ENCODE results near the gene SLC12A5. TPM values are rescaled to one million over a fixed set of nuclear protein-coding genes. Genes with fewer than 3 reads are reported as not detected.

The SLC12A5 gene
- 11.6 to 15.4 TPM (median 14.4 TPM) in 5 replicates for total RNA-seq (2022; extraction: Qiagen RNA extraction; ENCODE audit: low read depth)

GRCh38 chr20:46028772-46029371, at the start of gene SLC12A5:
SLC12A5 (plus strand) TSS chr20:46029215; CDS start chr20:46029345, 130 bp downstream.

DNA sequence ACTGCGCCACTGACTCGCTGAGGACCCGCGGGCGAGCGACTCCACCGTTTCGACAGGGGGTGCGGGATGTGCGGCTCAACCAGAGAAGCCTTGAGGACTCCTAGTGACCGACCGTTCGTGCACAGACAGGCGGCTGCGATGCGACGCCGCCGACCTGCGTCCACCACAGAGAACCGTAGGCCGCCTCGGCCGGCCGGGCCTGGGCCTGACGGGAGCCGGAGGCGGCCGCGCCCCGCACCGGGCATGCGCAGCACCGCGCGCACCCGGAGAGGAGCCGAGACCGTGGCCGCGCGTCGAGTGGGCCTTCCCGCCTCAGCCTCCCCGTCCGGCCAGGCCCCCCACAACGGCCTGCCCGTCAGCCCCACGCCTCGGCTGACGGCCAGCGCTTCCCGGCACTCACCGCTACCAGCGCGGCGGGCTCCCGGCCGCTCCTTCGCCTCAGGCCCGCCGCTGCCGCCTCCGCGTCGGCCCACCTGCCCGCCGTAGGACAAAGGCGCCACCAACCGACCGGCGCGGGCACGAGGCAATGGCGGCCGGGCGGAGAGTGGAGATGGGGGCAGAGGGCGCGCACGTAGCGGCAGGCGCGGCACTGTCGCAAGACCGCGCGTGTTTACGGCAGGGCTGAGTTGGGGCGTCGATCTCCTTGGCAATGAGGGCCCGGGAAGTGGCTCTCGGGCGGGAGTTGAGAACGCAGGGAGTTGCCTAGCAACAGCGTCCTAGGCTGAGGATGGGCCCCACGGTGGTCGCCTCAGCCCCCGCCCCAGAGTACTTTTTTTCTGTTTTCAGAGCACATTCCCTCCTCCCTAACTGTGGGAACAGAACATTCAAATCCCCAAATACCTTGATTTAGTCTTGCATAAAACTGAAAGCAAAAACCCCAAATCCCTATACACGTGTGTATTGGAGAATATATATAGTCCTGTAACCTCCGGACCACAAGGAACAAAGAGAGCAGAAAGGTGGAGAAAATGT, 60.7 kb downstream of the SLC12A5 start, which contains the start of gene NCOA5:
TSS of gene NCOA5 (minus strand) at position 546 of the 972 bp plus-strand sequence. CDS start 10,538 bp downstream, outside the sequence.

Other genes starting within 250 kb of the SLC12A5 start
- not detected in 5 replicates for gene WFDC3, start 237.3 kb upstream of the SLC12A5 start, total RNA-seq (2022; extraction: Qiagen RNA extraction; ENCODE audit: low read depth)
- gene DNTTIP1, start 237.3 kb upstream of the SLC12A5 start, total RNA-seq (2022; extraction: Qiagen RNA extraction; ENCODE audit: low read depth) = 32.5 to 38.5 TPM (median 37.6 TPM) in 5 replicates
- gene UBE2C, start 216.6 kb upstream of the SLC12A5 start, total RNA-seq (2022; extraction: Qiagen RNA extraction; ENCODE audit: low read depth) = 235 to 274 TPM (median 255 TPM) in 5 replicates
- 0.21 to 0.22 TPM in 2 of 5 replicates, not detected in the others for gene TNNC2, start 201.9 kb upstream of the SLC12A5 start, total RNA-seq (2022; extraction: Qiagen RNA extraction; ENCODE audit: low read depth)
- 8.7 to 13.2 TPM (median 11.3 TPM) in 5 replicates for gene SNX21, start 195.4 kb upstream of the SLC12A5 start, total RNA-seq (2022; extraction: Qiagen RNA extraction; ENCODE audit: low read depth)
- 17.6 to 21.5 TPM (median 20.3 TPM) in 5 replicates for gene ACOT8, start 171.8 kb upstream of the SLC12A5 start, total RNA-seq (2022; extraction: Qiagen RNA extraction; ENCODE audit: low read depth)
- 1.5 to 1.8 TPM (median 1.7 TPM) in 5 replicates for gene ZSWIM3, start 171.6 kb upstream of the SLC12A5 start, total RNA-seq (2022; extraction: Qiagen RNA extraction; ENCODE audit: low read depth)
- 5.4 to 7.1 TPM (median 6.5 TPM) in 5 replicates for gene ZSWIM1, start 148.0 kb upstream of the SLC12A5 start, total RNA-seq (2022; extraction: Qiagen RNA extraction; ENCODE audit: low read depth)
- gene SPATA25, start 141.6 kb upstream of the SLC12A5 start, total RNA-seq (2022; extraction: Qiagen RNA extraction; ENCODE audit: low read depth) = 0.34 to 0.87 TPM (median 0.70 TPM) in 5 replicates
- 0.79 to 1.7 TPM (median 1.1 TPM) in 5 replicates for gene NEURL2, start 138.0 kb upstream of the SLC12A5 start, total RNA-seq (2022; extraction: Qiagen RNA extraction; ENCODE audit: low read depth)
- gene CTSA, start 137.9 kb upstream of the SLC12A5 start, total RNA-seq (2022; extraction: Qiagen RNA extraction; ENCODE audit: low read depth) = 104 to 133 TPM (median 122 TPM) in 5 replicates
- 1.7 to 2.4 TPM (median 2.0 TPM) in 5 replicates for gene PLTP, start 117.1 kb upstream of the SLC12A5 start, total RNA-seq (2022; extraction: Qiagen RNA extraction; ENCODE audit: low read depth)
- gene PCIF1, start 94.5 kb upstream of the SLC12A5 start, total RNA-seq (2022; extraction: Qiagen RNA extraction; ENCODE audit: low read depth) = 27.7 to 37.0 TPM (median 32.2 TPM) in 5 replicates
- gene ZNF335, start 57.0 kb upstream of the SLC12A5 start, total RNA-seq (2022; extraction: Qiagen RNA extraction; ENCODE audit: low read depth) = 8.4 to 11.0 TPM (median 10.5 TPM) in 5 replicates
- gene MMP9, start 20.3 kb upstream of the SLC12A5 start, total RNA-seq (2022; extraction: Qiagen RNA extraction; ENCODE audit: low read depth) = 0.57 to 0.95 TPM (median 0.86 TPM) in 5 replicates
- 19.9 to 25.0 TPM (median 23.0 TPM) in 5 replicates for gene NCOA5, start 60.7 kb downstream of the SLC12A5 start, total RNA-seq (2022; extraction: Qiagen RNA extraction; ENCODE audit: low read depth)
- gene CD40, start 89.1 kb downstream of the SLC12A5 start, total RNA-seq (2022; extraction: Qiagen RNA extraction; ENCODE audit: low read depth) = 3.9 to 4.9 TPM (median 4.5 TPM) in 5 replicates

Data from A549 treated with CpdA at 1 μM for 4 hours (cell line).